Testis (tissue), 2 donors: ENCODE data around the gene RGL4.

Source experiments
- POLR2A ChIP-seq: fragments of 450-650 bp; IDR thresholded peaks from one replicate; pipeline ENCODE4 v1.6.1; 2017; ENCODE audit warnings: antibody characterized with exemption, mild to moderate bottlenecking, moderate library complexity
- TF ChIP-seq, protein P1 (sequence below), 3 experiments: fragments of 450-650 bp in 2 of 3; fragments of 200-600 bp in 1 of 3; sonication (generic) in 1 of 3; IDR thresholded peaks; one replicate each; pipeline ENCODE4 v1.5.1; 2016 to 2019; ENCODE audit warnings: antibody characterized with exemption in 3 of 3, mild to moderate bottlenecking in 2 of 3, moderate library complexity in 1 of 3

DNA sequence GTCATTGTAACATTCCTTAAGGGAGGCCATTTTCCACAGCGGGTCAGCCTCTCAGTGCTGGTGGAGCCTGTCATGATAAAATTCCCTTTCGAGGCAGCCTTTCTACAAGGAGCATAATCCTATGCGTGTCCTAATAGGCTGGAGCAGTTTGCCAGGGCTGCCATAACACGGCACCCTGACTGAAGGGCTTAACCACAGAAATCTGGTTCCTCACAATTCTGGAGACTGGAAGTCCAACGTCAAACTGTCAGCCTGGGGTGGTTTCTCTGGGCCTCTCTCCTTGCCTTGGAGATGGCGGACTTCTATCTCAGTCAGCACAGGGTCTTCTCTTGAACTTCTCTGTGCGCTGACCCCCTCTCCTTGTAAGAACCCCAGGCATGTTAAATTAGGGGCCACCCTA lies 1.4 kb upstream of the RGL4 start:
- TF ChIP-seq, protein P1, sequence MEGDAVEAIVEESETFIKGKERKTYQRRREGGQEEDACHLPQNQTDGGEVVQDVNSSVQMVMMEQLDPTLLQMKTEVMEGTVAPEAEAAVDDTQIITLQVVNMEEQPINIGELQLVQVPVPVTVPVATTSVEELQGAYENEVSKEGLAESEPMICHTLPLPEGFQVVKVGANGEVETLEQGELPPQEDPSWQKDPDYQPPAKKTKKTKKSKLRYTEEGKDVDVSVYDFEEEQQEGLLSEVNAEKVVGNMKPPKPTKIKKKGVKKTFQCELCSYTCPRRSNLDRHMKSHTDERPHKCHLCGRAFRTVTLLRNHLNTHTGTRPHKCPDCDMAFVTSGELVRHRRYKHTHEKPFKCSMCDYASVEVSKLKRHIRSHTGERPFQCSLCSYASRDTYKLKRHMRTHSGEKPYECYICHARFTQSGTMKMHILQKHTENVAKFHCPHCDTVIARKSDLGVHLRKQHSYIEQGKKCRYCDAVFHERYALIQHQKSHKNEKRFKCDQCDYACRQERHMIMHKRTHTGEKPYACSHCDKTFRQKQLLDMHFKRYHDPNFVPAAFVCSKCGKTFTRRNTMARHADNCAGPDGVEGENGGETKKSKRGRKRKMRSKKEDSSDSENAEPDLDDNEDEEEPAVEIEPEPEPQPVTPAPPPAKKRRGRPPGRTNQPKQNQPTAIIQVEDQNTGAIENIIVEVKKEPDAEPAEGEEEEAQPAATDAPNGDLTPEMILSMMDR (IDR thresholded peaks at IDR 0.05) = no peak
- no peak for TF ChIP-seq POLR2A
